ENCODE data around the gene IDI2.

DNA sequence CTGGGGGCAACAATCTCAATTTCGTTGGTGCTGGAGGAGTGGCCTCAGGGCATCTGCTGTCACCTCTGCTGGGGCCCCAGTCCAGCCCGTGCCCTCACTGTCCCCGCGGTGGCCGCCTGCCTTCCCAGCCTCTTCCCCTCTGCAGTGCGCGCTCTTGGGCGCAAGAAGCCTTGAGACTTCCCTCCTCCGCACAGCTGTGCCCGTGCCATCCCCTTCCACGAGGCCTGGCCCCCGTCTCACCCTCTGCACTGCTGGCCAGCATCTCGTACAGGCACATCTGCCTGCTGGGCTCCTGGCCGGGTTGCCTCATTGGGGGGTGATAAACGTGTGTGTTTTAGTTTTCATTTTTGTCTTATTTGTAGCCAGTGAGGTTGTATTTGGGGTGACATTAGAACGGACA, 14.0 kb downstream of the IDI2 start:
- TF ChIP-seq POLR2AphosphoS5 (IDR thresholded peaks at IDR 0.05), result no peak
- TF ChIP-seq, protein P1, sequence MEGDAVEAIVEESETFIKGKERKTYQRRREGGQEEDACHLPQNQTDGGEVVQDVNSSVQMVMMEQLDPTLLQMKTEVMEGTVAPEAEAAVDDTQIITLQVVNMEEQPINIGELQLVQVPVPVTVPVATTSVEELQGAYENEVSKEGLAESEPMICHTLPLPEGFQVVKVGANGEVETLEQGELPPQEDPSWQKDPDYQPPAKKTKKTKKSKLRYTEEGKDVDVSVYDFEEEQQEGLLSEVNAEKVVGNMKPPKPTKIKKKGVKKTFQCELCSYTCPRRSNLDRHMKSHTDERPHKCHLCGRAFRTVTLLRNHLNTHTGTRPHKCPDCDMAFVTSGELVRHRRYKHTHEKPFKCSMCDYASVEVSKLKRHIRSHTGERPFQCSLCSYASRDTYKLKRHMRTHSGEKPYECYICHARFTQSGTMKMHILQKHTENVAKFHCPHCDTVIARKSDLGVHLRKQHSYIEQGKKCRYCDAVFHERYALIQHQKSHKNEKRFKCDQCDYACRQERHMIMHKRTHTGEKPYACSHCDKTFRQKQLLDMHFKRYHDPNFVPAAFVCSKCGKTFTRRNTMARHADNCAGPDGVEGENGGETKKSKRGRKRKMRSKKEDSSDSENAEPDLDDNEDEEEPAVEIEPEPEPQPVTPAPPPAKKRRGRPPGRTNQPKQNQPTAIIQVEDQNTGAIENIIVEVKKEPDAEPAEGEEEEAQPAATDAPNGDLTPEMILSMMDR (IDR thresholded peaks at IDR 0.05), result no peak

Data from gastroesophageal sphincter (tissue), 3 donors.